ENCODE results near the gene SMARCC2.

SMARCC2 gene

DNA sequence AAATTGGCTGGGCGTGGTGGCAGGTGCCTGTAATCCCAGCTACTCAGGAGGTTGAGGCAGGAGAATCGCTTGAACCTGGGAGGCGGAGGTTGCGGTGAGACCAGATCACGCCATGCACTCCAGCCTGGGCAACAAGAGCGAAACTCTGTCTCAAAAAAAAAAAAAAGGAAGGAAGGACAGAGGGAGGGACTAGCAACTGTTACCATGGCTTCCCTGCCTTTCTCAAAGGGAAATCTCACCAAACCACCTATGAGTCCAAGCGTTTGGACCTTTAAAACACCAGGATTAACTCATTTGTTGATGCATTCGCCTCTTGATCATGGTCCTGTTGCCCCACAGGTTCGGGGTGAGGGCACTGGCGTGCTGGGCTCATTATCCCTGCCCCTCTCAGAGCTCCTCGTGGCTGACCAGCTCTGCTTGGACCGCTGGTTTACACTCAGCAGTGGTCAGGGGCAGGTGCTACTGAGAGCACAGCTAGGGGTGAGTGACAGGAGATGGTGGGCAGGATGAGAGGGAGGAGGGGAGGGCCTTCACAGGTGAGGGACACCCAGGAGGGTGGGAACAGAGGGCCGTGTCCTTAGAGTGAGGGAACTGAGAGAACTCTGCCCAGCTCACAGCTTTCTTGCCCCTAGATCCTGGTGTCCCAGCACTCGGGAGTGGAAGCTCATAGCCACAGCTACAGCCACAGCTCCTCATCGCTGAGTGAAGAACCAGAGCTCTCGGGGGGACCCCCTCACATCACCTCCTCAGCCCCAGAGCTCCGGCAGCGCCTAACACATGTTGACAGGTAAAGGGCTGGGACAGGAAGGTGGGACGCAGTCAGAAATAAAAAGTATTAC lies 47.1 kb downstream of the SMARCC2 start:
- TF ChIP-seq CTCF (IDR thresholded peaks at IDR 0.05; ENCODE audit: low read depth, low read length) (no peak), EZH2phosphoT487 (IDR thresholded peaks at IDR 0.05; ENCODE audit: low read depth) (no peak)
- Histone ChIP-seq H3K9me3 (ENCODE audit: insufficient read depth, low read length) (no peaks in the 10 kb centered on the region), H2AFZ (ENCODE audit: low read depth, low read length) (no peak overlapping the region), H3K4me3 (ENCODE audit: low read length) (no peak overlapping the region), H3K4me2 (ENCODE audit: low read length) (no peak overlapping the region), H3K36me3 (replicated peaks; ENCODE audit: low read depth, low read length) (peaks cover 62% of the 10 kb centered on the region), H3K27me3 (ENCODE audit: low read depth, low read length) (no peaks in the 10 kb centered on the region), H4K20me1 (ENCODE audit: insufficient read depth, low read length) (no peaks in the 10 kb centered on the region), H3K9ac (ENCODE audit: low read length) (no peak overlapping the region), H3K27ac (ENCODE audit: low read length) (no peak overlapping the region), H3K79me2 (ENCODE audit: low read length) (no peaks in the 10 kb centered on the region), H3K4me1 (ENCODE audit: low read length) (no peaks in the 10 kb centered on the region)

GRCh38 chr12:56137853-56138571 lies 51.3 kb downstream of the SMARCC2 start:
- Histone ChIP-seq H3K4me3 (ENCODE audit: low read length) (no peak overlapping the region), H3K27me3 (ENCODE audit: low read depth, low read length) (no peaks in the 10 kb centered on the region), H3K9me3 (ENCODE audit: insufficient read depth, low read length) (no peaks in the 10 kb centered on the region), H3K27ac (ENCODE audit: low read length) (no peak overlapping the region), H3K4me2 (ENCODE audit: low read length) (no peak overlapping the region), H2AFZ (ENCODE audit: low read depth, low read length) (no peak overlapping the region), H3K36me3 (replicated peaks; ENCODE audit: low read depth, low read length) (peaks cover 60% of the 10 kb centered on the region), H3K79me2 (ENCODE audit: low read length) (no peaks in the 10 kb centered on the region), H4K20me1 (ENCODE audit: insufficient read depth, low read length) (no peaks in the 10 kb centered on the region), H3K4me1 (ENCODE audit: low read length) (no peaks in the 10 kb centered on the region), H3K9ac (ENCODE audit: low read length) (no peak overlapping the region)
- TF ChIP-seq CTCF (IDR thresholded peaks at IDR 0.05; ENCODE audit: low read depth, low read length) (no peak), EZH2phosphoT487 (IDR thresholded peaks at IDR 0.05; ENCODE audit: low read depth) (no peak)

DNA sequence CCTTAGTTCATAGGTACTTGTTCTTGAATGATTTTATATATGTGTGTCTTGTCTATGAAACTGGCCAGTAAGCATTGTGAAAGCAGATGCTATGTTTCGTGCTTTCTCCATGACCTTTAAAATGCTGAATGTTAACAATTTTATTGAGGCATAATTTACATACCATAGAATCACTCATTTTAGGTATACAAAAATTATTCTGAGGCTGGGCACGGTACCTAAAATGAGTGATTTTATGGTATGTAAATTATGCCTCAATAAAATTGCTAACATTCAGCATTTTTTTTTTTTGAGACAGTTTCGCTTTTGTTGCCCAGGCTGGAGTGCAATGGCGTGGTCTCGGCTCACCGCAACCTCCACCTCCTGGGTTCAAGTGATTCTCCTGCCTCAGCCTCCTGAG lies 54.4 kb downstream of the SMARCC2 start:
- peaks cover 61% of the 10 kb centered on the region for H3K36me3 ChIP-seq (replicated peaks; ENCODE audit: low read depth, low read length)

More for the DNA sequence above, 54.4 kb downstream of the SMARCC2 start:
- H3K4me1 ChIP-seq (ENCODE audit: low read length), result no peaks in the 10 kb centered on the region
- no peak overlapping the region for H3K27ac ChIP-seq (ENCODE audit: low read length)
- H3K9ac ChIP-seq (ENCODE audit: low read length), result no peak overlapping the region
- no peak overlapping the region for H3K4me3 ChIP-seq (ENCODE audit: low read length)
- no peaks in the 10 kb centered on the region for H3K27me3 ChIP-seq (ENCODE audit: low read depth, low read length)
- H4K20me1 ChIP-seq (ENCODE audit: insufficient read depth, low read length), result no peaks in the 10 kb centered on the region
- no peak overlapping the region for H2AFZ ChIP-seq (ENCODE audit: low read depth, low read length)
- no peaks in the 10 kb centered on the region for H3K9me3 ChIP-seq (ENCODE audit: insufficient read depth, low read length)
- no peak for TF ChIP-seq EZH2phosphoT487 (IDR thresholded peaks at IDR 0.05; ENCODE audit: low read depth)
- no peak for TF ChIP-seq CTCF (IDR thresholded peaks at IDR 0.05; ENCODE audit: low read depth, low read length)
- no peaks in the 10 kb centered on the region for H3K79me2 ChIP-seq (ENCODE audit: low read length)
- H3K4me2 ChIP-seq (ENCODE audit: low read length), result no peak overlapping the region
